ENCODE data around the gene SPOCK1.

DNA sequence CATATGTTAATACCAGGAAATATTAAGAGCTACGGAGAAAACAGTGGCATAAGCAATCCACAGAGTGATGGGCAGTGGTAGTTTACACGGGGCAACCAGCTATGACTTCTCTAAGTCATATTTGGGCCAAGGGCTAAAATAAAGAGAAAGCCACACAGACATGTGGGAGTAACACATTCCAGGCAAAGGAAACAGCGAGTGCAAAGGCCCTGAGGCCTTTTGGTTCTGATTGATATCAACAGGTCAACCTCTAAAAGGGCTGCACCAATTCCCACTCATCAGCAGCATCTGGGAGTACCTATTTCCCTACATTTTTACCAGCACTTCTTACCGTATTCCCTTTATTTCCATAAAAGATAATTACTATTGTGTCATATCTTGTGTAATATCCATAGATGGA is 173.4 kb downstream of the SPOCK1 start:
- TF ChIP-seq EZH2 (IDR thresholded peaks at IDR 0.05; ENCODE audit: borderline replicate concordance, low read depth, low read length, severe bottlenecking) (no peak), POLR2A (IDR thresholded peaks at IDR 0.05; ENCODE audit: low read depth, low read length) (no peak), POLR2AphosphoS5 (IDR thresholded peaks at IDR 0.05; ENCODE audit: insufficient read depth, low read depth, low read length) (no peak), MYC (IDR thresholded peaks at IDR 0.05; ENCODE audit: low read depth, low read length) (no peak), JUN (IDR thresholded peaks at IDR 0.05; ENCODE audit: borderline replicate concordance, insufficient read depth, insufficient read length, low read depth) (no peak)
- TF ChIP-seq, protein P1, sequence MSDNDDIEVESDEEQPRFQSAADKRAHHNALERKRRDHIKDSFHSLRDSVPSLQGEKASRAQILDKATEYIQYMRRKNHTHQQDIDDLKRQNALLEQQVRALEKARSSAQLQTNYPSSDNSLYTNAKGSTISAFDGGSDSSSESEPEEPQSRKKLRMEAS (IDR thresholded peaks at IDR 0.05; ENCODE audit: insufficient read depth, insufficient read length), result no peak
- TF ChIP-seq, protein P2, sequence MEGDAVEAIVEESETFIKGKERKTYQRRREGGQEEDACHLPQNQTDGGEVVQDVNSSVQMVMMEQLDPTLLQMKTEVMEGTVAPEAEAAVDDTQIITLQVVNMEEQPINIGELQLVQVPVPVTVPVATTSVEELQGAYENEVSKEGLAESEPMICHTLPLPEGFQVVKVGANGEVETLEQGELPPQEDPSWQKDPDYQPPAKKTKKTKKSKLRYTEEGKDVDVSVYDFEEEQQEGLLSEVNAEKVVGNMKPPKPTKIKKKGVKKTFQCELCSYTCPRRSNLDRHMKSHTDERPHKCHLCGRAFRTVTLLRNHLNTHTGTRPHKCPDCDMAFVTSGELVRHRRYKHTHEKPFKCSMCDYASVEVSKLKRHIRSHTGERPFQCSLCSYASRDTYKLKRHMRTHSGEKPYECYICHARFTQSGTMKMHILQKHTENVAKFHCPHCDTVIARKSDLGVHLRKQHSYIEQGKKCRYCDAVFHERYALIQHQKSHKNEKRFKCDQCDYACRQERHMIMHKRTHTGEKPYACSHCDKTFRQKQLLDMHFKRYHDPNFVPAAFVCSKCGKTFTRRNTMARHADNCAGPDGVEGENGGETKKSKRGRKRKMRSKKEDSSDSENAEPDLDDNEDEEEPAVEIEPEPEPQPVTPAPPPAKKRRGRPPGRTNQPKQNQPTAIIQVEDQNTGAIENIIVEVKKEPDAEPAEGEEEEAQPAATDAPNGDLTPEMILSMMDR (IDR thresholded peaks at IDR 0.05; ENCODE audit: extremely low read depth in 1 of 2, insufficient read depth in 1 of 2, low read depth in 1 of 2, low read length in 2 of 2), result no peak

All from endothelial cell of umbilical vein (primary cell).